GM19467 (cell line): Measurements from ENCODE around the gene TRMT11.
"Not testable (repeated sequence)": the region's sequence is repeated elsewhere in the genome, so short reads cannot be mapped to it uniquely, and the experiment has no call there.

Experiments used
- ATAC-seq: cut with Tn5 transposase; IDR thresholded peaks from one replicate; pipeline ENCODE4 v1.9.1; 2021; ENCODE audit warnings: mild to moderate bottlenecking, moderate library complexity; ENCODE audit not compliant: unreplicated experiment

Gene TRMT11

GRCh38 chr6:126041516-126041915, 55.2 kb downstream of the TRMT11 start:
- ATAC-seq, result no peak

GRCh38 chr6:126042001-126042419, 55.7 kb downstream of the TRMT11 start:
- ATAC-seq, result no peak

GRCh38 chr6:126047648-126048047, 61.3 kb downstream of the TRMT11 start:
- ATAC-seq, result no peak

- no peak for ATAC-seq
Measured at GRCh38 chr6:126048635-126049034, 62.3 kb downstream of the TRMT11 start.

GRCh38 chr6:126050795-126051194, 64.5 kb downstream of the TRMT11 start:
- ATAC-seq, result no peak

- no peak for ATAC-seq
Measured at GRCh38 chr6:126051791-126052190, 65.5 kb downstream of the TRMT11 start.

GRCh38 chr6:126052485-126052884, 66.1 kb downstream of the TRMT11 start:
- no peak for ATAC-seq

GRCh38 chr6:126054258-126054702, 67.9 kb downstream of the TRMT11 start:
- ATAC-seq, result no peak

- no peak for ATAC-seq
Measured at GRCh38 chr6:126054802-126055201, 68.5 kb downstream of the TRMT11 start.

GRCh38 chr6:126055449-126055848, 69.1 kb downstream of the TRMT11 start:
- ATAC-seq, result no peak

- ATAC-seq, result no peak
Measured at GRCh38 chr6:126056355-126057004, 70.1 kb downstream of the TRMT11 start.

GRCh38 chr6:126058085-126058484, 71.7 kb downstream of the TRMT11 start:
- not testable (repeated sequence) for ATAC-seq

GRCh38 chr6:126060400-126060799, 74.1 kb downstream of the TRMT11 start:
- ATAC-seq, result no peak

GRCh38 chr6:126063512-126064146, 77.3 kb downstream of the TRMT11 start:
- ATAC-seq, result peak; percentile 57

- no peak for ATAC-seq
Measured at GRCh38 chr6:126064257-126064747, 78.0 kb downstream of the TRMT11 start.

GRCh38 chr6:126064748-126065401, 78.5 kb downstream of the TRMT11 start:
- no peak for ATAC-seq

- ATAC-seq, result no peak
Measured at GRCh38 chr6:126066053-126067048, 80.0 kb downstream of the TRMT11 start.

- no peak for ATAC-seq
Measured at GRCh38 chr6:126067073-126067472, 80.7 kb downstream of the TRMT11 start.

GRCh38 chr6:126069449-126069848, 83.1 kb downstream of the TRMT11 start:
- no peak for ATAC-seq

GRCh38 chr6:126071000-126071647, 84.8 kb downstream of the TRMT11 start:
- ATAC-seq, result no peak
